Neural cell (in vitro differentiated cells): Measurements from ENCODE around the gene EGR4.
"Not testable (repeated sequence)": the region's sequence is repeated elsewhere in the genome, so short reads cannot be mapped to it uniquely, and the experiment has no call there.

ENCODE experiments used
- CTCF ChIP-seq: fragments of 450-650 bp; IDR thresholded peaks from 2 replicates; pipeline ENCODE4 v1.5.1; 2014; ENCODE audit warnings: antibody characterized with exemption, mild to moderate bottlenecking, moderate library complexity; ENCODE audit not compliant: poor library complexity, severe bottlenecking
- EP300 ChIP-seq: fragments of 450-650 bp; conservative IDR thresholded peaks from 2 replicates; pipeline ENCODE4 v1.6.1; 2014; ENCODE audit warnings: antibody characterized with exemption, mild to moderate bottlenecking, moderate library complexity; ENCODE audit not compliant: poor library complexity, severe bottlenecking
- EZH2 ChIP-seq: fragments of 200-600, 300-800 bp; shearing (Covaris generic), sonication (generic); IDR thresholded peaks from 2 replicates; pipeline ENCODE4 v1.6.1; 2014; ENCODE audit warnings: antibody characterized with exemption, low read length, borderline replicate concordance, mild to moderate bottlenecking; ENCODE audit not compliant: insufficient read depth, poor library complexity, severe bottlenecking
- MXI1 ChIP-seq: fragments of 450-650 bp; conservative IDR thresholded peaks from 2 replicates; pipeline ENCODE4 v1.6.1; 2014; ENCODE audit warnings: antibody characterized with exemption, mild to moderate bottlenecking; ENCODE audit not compliant: poor library complexity, severe bottlenecking
- POLR2AphosphoS5 ChIP-seq: IDR thresholded peaks from 2 replicates; pipeline ENCODE4 v1.6.1; 2012
- RAD21 ChIP-seq: fragments of 450-650 bp; conservative IDR thresholded peaks from 2 replicates; pipeline ENCODE4 v1.6.1; 2014; ENCODE audit warnings: antibody characterized with exemption, mild to moderate bottlenecking, moderate library complexity
- SMC3 ChIP-seq: fragments of 450-650 bp; conservative IDR thresholded peaks from 2 replicates; pipeline ENCODE4 v1.6.1; 2014; ENCODE audit warnings: antibody characterized with exemption, mild to moderate bottlenecking, moderate library complexity; ENCODE audit not compliant: poor library complexity
- TF ChIP-seq, protein P1 (sequence below): IDR thresholded peaks from 2 replicates; pipeline ENCODE4 v1.6.1; 2012; ENCODE audit warnings: borderline replicate concordance

DNA sequence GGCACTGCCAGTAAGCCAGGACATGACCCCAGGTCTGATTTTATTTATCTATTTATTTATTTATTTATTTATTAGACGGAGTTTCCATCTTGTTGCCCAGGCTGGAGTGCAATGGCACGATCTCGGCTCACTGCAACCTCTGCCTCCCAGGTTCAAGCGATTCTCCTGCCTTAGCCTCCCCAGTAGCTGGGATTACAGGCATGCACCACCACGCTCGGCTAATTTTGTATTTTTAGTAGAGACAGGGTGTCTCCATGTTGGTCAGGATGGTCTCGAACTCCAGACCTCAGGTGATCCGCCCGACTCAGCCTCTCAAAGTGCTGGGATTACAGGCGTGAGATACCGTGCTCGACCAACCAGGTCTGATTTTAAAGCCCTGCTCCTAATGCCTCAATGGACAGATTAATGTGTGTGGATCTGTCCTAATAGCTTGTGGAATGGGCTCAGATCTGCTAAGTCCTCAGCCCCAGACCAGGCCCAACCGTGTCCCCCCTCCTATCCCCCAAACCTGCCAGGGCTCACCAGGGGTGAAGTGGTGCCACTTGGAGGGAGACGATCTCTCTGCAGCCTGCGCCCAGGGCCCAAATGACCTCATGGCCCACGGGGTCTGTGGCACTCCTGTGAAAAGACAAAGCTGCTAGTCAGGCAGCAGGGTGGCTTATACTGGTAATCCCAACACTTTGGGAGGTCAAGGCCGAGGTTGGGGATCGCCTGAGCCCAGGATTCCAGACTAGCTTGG lies 30.5 kb downstream of the EGR4 start:
- TF ChIP-seq EP300, EZH2, SMC3, CTCF, RAD21, POLR2AphosphoS5, MXI1: not testable (repeated sequence)
- TF ChIP-seq, protein P1, sequence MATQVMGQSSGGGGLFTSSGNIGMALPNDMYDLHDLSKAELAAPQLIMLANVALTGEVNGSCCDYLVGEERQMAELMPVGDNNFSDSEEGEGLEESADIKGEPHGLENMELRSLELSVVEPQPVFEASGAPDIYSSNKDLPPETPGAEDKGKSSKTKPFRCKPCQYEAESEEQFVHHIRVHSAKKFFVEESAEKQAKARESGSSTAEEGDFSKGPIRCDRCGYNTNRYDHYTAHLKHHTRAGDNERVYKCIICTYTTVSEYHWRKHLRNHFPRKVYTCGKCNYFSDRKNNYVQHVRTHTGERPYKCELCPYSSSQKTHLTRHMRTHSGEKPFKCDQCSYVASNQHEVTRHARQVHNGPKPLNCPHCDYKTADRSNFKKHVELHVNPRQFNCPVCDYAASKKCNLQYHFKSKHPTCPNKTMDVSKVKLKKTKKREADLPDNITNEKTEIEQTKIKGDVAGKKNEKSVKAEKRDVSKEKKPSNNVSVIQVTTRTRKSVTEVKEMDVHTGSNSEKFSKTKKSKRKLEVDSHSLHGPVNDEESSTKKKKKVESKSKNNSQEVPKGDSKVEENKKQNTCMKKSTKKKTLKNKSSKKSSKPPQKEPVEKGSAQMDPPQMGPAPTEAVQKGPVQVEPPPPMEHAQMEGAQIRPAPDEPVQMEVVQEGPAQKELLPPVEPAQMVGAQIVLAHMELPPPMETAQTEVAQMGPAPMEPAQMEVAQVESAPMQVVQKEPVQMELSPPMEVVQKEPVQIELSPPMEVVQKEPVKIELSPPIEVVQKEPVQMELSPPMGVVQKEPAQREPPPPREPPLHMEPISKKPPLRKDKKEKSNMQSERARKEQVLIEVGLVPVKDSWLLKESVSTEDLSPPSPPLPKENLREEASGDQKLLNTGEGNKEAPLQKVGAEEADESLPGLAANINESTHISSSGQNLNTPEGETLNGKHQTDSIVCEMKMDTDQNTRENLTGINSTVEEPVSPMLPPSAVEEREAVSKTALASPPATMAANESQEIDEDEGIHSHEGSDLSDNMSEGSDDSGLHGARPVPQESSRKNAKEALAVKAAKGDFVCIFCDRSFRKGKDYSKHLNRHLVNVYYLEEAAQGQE: not testable (repeated sequence)
